ENCODE data around the gene ISG20.

Gene ISG20

GRCh38 chr15:88703533-88703932 lies 64.7 kb downstream of the ISG20 start:
- Histone ChIP-seq H3K4me3 (ENCODE audit: low read length) (no peak overlapping the region), H3K4me2 (ENCODE audit: low read length) (no peak overlapping the region), H3K79me2 (ENCODE audit: low read length) (no peaks in the 10 kb centered on the region)

GRCh38 chr15:88704791-88705768 lies 66.3 kb downstream of the ISG20 start:
- peaks cover 5% of the 10 kb centered on the region; the same call in 1 of the 2 replicates for H3K4me1 ChIP-seq (ENCODE audit: low read length)
- no peak overlapping the region for H3K9ac ChIP-seq (ENCODE audit: low read length)
- no peak overlapping the region for H3K4me3 ChIP-seq (ENCODE audit: low read length)
- no peak for TF ChIP-seq EZH2phosphoT487 (IDR thresholded peaks at IDR 0.05; ENCODE audit: low read depth)
- TF ChIP-seq CTCF (IDR thresholded peaks at IDR 0.05; ENCODE audit: low read depth, low read length), result no peak
- H3K4me2 ChIP-seq (ENCODE audit: low read length), result no peak overlapping the region
- no peaks in the 10 kb centered on the region for H3K79me2 ChIP-seq (ENCODE audit: low read length)
- H2AFZ ChIP-seq (ENCODE audit: low read depth, low read length), result no peak overlapping the region
- H4K20me1 ChIP-seq (ENCODE audit: insufficient read depth, low read length), result no peaks in the 10 kb centered on the region
- H3K9me3 ChIP-seq (ENCODE audit: insufficient read depth, low read length), result no peaks in the 10 kb centered on the region
- H3K27ac ChIP-seq (ENCODE audit: low read length), result no peak overlapping the region
- peaks cover 23% of the 10 kb centered on the region for H3K27me3 ChIP-seq (ENCODE audit: low read depth, low read length)
- H3K36me3 ChIP-seq (replicated peaks; ENCODE audit: low read depth, low read length), result no peaks in the 10 kb centered on the region

More at GRCh38 chr15:88703533-88703932, 64.7 kb downstream of the ISG20 start:
- Histone ChIP-seq H3K4me1 (ENCODE audit: low read length) (peaks cover 10% of the 10 kb centered on the region; the same call in 1 of the 2 replicates), H3K27ac (ENCODE audit: low read length) (no peak overlapping the region), H2AFZ (ENCODE audit: low read depth, low read length) (no peak overlapping the region), H3K9me3 (ENCODE audit: insufficient read depth, low read length) (no peaks in the 10 kb centered on the region), H3K9ac (ENCODE audit: low read length) (no peak overlapping the region), H4K20me1 (ENCODE audit: insufficient read depth, low read length) (no peaks in the 10 kb centered on the region), H3K36me3 (replicated peaks; ENCODE audit: low read depth, low read length) (no peaks in the 10 kb centered on the region), H3K27me3 (ENCODE audit: low read depth, low read length) (peaks cover 23% of the 10 kb centered on the region)
- TF ChIP-seq EZH2phosphoT487 (IDR thresholded peaks at IDR 0.05; ENCODE audit: low read depth) (no peak), CTCF (IDR thresholded peaks at IDR 0.05; ENCODE audit: low read depth, low read length) (no peak)

GRCh38 chr15:88705769-88706165 lies 67.0 kb downstream of the ISG20 start:
- H3K79me2 ChIP-seq (ENCODE audit: low read length), result no peaks in the 10 kb centered on the region
- H3K27ac ChIP-seq (ENCODE audit: low read length), result no peak overlapping the region
- H3K4me1 ChIP-seq (ENCODE audit: low read length), result peaks cover 5% of the 10 kb centered on the region; the same call in 1 of the 2 replicates
- H3K4me3 ChIP-seq (ENCODE audit: low read length), result no peak overlapping the region
- H3K9me3 ChIP-seq (ENCODE audit: insufficient read depth, low read length), result no peaks in the 10 kb centered on the region
- H2AFZ ChIP-seq (ENCODE audit: low read depth, low read length), result no peak overlapping the region
- TF ChIP-seq EZH2phosphoT487 (IDR thresholded peaks at IDR 0.05; ENCODE audit: low read depth) (no peak), CTCF (IDR thresholded peaks at IDR 0.05; ENCODE audit: low read depth, low read length) (no peak)
- H3K4me2 ChIP-seq (ENCODE audit: low read length), result no peak overlapping the region
- no peaks in the 10 kb centered on the region for H3K36me3 ChIP-seq (replicated peaks; ENCODE audit: low read depth, low read length)
- H3K9ac ChIP-seq (ENCODE audit: low read length), result no peak overlapping the region
- H4K20me1 ChIP-seq (ENCODE audit: insufficient read depth, low read length), result no peaks in the 10 kb centered on the region
- peaks cover 28% of the 10 kb centered on the region for H3K27me3 ChIP-seq (ENCODE audit: low read depth, low read length)
